ENCODE data around the gene LSM3.

- no peak for TF ChIP-seq POLR2A (IDR thresholded peaks at IDR 0.05; ENCODE audit: low read length)
- no peak for TF ChIP-seq GATA1 (IDR thresholded peaks at IDR 0.05; ENCODE audit: low read depth, low read length)
Observed at GRCh38 chr3:14179795-14180194, 1.2 kb downstream of the LSM3 start.

Data from erythroblast (primary cell).